DMS153 treated with DMSO at 0.1 percent for 48 hours (cell line): Measurements from ENCODE around the gene METAP1D.
A peak's percentile ranks its signal among the peaks of the same experiment; 100 is the strongest.
"Not testable (repeated sequence)": the region's sequence is repeated elsewhere in the genome, so short reads cannot be mapped to it uniquely, and the experiment has no call there.

ENCODE experiments used
- DNase-seq: peaks from one replicate; lab custom pipeline; 2025; ENCODE audit not compliant: unreplicated experiment; lab: John Stamatoyannopoulos, UW

The METAP1D gene

DNA sequence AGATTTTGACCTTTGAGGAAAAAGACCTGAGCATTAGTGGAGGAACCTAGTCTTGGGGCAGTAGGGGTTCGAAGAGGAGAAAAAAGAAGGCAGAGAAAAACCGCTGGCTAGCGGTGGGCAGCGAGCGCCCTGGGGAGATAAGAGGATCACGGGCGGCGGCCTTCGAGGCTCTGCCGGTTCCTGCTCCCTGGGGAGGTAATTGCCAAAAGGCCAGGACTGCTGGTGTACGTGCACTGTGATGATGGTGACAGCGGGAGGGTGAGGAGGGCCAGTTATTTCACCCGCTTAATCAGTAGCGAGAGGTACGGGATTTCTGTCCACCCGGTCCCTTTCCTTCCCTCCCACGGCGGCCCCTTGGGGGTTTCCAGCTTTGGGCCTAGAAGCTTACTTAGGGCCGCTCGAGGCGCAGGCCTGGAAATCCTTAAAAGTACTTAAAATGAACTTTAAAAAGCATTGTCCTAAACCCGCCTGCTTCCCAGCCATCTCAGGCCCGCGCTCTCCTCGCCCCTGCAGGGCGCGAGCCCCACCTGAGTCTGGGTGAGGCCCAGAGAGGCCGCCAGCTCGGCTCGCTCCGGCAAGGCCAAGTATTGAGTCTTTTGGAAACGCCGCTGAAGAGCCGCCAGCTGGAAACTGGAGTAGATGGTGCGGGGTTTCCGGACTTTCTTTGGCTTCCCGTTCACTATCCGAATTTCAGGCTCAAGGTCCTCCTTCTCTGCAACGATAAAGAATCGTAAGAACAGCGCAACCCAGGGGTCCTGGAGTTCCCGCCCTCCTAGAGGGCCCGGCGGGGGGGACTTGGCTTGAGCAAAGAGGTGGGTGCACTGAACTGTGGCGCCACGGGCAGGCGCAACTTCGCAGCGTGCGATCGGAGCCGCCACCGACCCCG is 101.4 kb downstream of the METAP1D start:
- DNase-seq, result no peak

DNA sequence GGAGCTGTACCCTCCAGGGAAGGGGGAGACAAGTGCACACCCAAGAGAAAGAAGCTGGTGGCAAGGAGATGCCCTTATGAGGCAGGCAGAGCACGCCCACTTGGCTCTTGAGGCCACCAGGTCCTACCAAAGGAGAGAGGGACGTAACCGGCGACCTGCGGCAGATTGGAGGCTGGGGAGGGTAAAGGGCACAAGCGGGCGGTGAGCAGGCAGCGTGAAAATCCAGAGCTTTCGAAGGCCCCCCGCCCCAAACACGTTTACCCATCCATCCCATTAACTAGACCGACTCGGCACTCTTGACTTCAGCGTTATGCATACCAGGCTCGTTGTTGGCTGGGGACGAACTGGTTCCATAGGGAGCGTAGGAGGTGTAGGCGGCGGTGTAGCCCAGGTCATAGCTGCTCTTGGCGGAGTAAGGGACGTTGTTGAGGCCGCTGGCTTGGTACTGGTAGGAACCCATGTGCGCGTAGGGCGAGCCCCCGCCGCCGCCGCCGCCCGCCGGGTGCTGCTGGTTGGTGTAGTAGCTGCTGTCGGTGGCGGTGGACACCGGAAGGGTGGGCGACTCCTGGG is 102.2 kb downstream of the METAP1D start:
- no peak for DNase-seq

DNA sequence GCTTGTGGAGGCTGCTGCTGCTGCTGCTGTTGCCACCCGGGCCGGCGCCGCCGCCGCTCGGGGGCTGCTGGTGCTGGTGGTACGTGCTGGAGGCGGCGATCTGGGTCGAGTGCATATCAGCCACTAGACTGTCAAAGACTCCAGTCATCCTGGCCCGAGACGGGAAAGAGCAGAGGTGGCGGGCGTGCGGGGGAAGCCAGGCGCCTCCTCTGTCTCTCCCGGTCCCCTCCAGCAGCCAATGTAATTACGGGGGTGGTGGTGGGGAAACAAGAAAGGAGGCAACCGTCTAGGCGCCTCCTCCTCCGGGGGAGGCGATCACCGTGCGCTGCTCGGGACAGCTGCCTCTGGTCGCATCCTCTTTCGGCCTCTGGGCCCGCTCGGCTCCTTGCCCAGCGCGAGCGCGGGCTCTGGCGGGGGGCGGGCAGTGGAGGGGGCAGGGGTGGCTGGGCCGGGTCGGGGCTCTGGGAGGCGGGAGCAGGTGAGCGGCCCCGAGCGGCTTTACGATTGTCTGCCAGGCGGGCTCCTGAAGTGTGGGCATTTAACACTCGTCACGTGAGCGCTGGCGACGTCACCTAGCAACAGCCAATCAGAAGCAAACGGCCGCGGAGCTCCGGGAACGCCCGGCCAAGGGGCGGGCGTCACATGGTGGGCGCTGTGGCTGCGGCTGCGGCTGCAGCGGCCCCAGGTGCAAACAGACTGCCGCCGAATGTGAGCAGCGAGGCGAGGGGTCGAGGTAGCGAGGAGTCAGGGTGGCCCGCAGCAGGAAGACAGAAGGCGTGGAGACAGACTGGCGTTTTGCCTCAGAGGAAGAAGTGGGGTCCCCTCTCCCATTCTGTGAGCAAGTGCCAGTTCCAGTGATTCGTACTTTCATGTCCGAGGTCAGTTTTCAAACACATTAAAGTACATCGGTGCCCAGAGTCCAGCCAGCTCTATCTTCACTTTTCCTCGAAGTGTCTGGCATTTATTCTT is 102.9 kb downstream of the METAP1D start, which contains the start of gene DLX2:
Gene DLX2 (minus strand): TSS at position 510 of the 969 bp plus-strand sequence. CDS start 362 bp downstream, at position 148.
- peak; percentile 71 for DNase-seq

DNA sequence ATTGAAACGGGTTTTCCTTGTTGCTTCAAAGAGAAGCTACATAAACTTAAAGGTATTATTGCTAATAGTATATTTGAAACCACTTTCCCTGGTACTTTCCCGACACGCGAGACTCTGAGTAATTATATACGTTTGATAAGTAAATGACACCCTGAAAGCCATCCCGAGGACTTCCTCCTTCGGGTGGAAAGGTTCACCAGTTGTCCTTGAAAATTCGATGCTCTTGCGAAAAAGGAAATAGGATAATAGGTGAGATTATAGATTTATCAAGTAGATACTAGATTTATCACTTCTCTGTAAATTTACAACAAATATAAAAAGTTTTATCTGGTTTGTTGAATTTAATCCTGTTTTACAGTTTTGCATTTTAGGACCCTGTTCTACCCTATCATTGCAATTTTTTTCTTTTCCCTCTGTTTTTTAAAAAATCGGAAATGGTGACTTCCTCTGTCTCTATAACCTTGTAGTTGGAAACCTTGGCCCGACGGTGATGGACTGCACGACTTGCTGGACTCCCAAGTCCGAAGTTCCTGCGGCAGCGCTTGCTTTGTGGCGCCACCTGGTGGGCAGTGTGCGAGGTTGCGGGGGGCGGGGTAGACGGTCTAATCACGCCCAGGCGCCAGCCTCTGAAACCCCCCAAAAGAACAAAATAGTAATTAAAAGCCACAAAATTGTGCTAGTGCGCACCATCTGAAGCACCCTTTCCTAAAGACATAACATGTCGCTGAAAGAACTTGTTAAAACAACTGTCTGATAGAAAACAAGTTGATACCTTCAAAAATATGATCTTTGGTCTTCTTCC is 103.9 kb downstream of the METAP1D start:
- DNase-seq, result peak; percentile 62

DNA sequence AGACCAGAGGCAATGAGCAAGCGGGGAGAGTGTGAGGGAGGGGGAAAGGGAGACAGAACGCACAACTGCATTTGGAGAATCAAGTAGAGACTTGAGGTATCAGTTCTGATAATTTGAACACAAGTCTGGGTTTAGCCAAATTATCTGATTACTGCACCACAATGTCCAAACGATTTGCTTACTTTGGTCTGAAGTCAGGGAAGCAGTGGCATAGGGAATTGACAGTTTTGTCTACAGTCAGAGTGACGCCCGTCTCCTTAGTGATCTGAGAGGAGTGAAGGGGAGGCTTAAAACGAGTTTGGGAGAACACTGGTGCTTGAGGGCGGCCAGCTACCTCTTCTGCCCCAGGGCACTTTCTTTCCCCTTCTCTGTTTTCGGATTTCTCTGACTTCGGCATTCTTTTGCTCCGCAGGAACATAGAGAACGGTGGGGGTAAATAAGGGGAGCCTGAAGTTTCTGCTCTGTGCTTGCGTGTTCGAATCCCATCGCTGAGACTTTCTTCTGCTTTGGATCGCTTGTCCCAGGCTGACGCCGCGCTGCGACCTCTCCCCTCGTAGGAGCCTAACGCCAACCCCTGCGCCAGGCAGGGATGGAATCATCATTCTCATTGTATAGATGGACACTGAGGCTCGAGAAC is 105.8 kb downstream of the METAP1D start:
- DNase-seq, result no peak

DNA sequence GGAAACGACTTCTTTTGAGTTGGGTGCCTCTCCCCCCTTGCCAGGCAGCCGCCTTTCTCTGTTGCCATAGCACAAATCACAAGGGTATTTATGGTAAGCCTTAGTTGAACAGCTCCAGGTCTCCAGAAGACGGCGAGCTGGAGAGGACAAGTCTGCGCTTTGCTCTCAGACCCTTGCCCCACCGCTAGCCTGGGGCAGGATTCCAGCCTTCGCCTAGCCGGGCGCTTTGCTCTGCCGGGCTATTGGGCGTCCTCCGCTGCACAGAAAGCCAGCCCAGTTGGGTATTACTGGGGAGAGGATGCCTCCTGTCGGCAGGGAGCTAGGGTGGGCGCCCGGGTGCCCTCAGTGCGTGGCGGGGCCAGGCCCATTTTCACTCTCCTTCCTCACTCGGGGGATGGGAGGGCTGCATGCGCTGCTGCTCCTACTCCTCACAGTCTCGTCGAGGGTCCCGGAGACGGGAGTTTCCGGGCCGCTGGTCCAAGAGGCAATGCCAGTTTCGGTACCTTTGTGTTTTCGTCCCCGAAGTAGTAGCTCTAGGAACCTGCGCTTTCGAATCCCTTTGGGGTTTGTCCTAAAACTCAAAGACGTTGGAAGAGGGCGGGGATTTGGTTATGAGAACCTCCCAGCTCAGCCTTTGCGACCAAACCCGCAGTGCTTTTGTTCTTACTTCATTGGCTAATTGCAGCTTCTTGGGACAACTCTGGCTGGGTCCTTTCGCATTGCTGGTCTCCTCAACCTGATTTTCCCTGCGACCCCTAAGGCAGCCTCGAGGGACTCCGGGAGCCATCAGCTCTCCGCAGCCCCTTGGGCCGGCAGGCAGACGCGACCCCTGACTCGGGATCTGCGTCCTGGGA is 106.6 kb downstream of the METAP1D start:
- DNase-seq, result no peak

DNA sequence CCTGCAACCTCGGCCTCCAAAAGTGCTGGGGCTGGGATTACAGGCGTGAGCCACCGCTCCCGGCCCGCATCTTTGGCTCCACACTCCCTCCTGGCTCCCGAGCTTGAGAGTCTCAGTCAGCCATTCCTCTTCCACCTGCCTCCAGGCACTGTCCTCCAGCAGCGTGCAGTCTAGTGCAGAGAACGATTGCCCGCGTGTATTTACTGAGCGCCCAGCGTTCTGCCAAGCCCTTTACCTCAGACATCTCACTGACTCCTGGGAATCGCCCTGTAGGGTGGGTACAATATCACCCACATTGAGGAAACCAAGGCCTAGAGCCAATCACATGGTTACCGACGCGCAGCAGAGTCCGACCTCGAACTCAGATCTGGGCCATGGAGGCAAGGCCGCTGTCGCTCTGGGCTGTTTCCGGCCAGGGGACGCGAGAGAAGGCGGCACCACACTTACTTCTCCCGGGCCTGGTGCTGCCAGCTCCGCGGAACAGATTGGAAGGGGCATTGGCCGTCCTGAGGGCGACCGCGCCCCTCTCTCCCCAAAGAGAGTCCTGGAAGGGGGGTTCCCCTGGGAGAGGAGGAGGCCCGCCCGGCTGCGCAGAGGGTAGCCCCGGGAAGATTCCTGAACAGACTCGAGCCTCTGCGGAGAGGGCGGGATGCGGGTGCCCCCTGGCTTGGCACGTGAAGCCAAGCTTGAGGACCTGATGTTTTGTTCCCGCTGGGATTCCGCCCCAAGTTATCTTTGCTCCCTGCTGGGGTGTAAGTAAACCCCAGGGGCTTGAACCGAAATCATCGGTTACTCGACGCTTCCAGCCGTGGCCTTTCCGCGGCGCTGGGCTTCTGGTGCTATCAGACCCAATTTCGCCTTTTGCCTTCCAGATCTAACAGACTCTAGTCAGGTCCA is 108.2 kb downstream of the METAP1D start:
- no peak for DNase-seq

DNA sequence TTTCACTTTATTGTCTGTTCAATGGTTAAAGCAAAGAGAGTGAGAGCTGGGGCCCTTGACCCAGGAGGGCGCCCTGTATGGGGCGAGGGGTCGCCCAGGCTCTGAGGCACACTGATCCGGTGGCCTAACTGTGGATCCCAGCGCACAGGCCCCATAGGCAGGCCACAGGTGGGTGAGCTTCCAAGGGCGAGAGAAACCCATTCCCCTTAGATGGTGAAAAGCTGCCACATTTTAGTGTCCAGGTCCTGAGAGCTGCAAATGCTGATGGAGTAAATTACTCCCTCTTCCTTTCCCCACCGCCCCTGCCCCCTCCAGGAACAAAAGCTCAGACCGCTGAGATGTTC is 108.8 kb downstream of the METAP1D start:
- DNase-seq, result no peak

DNA sequence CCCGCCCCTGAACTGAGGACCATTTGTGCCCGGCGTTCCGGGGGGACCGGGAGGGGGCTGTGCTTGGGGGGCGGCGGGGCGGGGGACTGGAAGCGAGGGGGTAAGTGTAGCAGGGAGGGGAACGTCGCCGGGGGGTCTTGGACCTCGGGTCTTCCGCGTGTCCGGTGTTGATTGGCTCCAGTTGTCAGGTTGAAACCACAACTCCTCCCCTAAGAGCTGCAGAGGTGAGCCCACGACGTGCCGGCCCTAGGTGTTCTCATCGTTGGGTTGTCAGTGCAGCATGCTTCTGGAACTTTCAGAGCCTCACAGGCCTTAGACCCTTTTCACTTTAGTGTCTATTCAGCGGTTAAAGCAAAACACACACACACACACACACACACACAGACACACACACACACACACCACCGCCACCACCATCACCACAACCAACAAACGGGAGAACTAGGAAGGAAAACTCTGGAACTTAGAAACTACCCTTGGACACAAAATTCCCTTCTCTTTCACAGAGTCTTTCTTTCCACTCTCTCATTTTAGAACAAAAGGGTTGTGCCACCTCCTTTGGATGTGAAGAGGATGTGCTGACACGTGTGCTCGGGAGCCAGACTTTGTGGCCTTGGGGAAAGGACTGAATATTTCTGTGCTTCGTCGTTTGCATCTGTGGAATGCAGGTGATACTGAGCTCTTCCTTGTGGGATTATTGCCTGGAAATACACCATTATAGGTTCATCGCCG is 109.7 kb downstream of the METAP1D start:
- no peak for DNase-seq

DNA sequence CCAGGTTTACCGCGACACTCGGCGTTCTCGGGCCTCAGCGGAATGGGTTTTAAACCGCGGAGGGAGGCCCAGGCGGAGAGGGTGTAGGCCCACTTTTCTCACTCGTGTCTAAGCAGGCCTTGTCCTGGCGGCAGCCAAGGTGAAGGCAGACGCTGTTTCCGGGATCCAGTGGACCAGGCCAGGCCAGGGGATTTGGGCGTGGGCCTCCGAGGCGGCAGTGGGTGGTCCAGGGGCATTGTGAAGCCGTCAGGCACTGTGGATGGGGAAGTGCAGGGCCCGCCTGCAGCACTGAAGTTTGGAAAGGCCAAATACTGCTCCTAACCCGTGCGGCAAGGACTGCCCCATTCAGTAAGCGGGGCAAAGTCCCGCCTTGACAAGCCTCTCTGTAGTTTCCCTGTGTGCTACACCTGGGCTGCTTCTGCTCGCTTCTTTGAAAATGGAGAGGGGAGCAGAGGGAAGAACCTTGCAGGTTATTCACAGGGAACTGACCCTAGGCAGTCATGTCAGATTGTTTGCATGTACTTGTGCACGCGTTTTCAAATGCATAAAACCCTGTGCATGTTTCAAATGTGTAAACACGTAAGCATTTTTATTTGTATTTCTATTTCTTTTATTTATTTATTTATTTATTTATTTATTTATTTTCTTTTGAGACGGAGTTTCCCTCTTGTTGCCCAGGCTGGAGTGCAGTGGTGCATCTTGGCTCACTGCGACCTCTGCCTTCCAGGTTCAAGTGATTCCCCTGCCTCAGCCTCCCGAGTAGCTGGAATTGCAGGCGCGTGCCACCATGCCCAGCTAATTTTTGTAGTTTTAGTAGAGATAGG is 110.4 kb downstream of the METAP1D start:
- DNase-seq, result no peak

DNA sequence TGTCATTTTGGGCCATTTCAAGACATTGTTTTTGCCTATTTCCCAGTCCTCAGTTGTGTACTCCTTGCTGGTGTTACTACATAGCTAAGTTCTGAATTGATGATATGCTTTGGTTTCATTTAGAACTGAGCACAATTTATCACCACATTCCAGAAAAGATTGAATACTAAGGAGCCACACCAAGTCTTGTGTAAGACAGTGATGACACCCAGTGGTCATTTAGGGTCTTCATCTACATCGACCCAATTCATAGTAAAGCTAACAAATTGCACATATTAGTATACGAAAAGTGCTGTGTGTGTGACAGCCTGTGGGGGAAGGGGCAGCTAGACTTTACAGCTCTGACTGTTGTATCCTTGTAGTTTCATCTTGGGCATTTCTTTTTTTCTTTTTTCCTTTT is 113.9 kb downstream of the METAP1D start:
- DNase-seq, result no peak

DNA sequence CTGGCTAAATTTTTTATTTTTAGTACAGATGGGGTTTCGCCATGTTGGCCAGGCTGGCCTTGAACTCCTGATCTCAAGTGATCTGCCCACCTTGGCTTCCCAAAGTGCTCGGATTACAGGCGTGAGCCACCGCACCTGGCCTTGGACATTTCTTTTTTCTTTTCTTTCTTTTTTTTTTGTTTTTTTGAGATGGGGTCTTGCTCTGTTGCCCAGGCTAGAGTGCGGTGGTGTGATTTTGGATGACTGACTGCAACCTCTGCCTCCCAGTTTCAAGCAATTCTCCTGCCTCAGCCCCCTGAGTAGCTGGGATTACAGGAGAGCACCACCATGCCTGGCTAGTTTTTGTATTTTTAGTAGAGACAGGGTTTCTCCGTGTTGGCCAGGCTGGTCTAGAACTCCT is 114.4 kb downstream of the METAP1D start:
- DNase-seq, result not testable (repeated sequence)

DNA sequence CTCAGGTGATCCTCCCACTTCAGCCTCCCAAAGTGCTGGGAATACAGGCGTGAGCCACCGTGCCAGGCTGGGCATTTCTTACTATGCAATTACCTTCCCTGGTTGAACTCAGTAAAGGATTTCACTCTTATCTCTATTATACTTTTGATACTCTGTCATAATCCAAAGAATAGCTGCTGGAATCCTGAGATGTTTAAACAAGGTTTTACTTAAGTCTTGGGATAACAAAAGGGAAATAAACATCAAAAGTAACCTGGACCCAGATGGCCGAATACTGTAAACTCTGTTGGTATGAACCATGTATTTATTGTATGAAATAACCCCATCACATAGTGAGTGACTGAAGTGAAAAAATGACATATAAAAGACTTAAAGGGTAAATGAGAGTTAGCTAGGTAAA is 114.8 kb downstream of the METAP1D start:
- DNase-seq, result no peak

DNA sequence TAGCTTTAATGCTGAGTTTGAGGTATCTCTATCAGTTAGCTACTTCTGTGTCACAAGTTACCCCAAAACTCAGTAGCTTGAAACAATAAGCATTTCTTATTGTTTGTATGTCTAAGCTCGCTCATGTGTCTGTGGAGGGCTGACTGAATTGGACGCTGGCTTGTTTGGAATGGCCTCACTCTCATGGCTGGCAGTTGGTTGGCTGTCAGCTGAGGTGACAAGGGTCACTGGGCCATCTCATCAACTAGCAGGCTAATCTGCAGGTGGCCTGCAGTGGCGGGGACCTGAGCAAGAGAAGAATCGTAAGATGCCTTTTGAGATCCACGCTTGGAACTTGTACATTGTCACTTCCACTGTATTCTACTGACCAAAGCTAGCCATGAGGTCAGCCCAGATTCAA is 116.4 kb downstream of the METAP1D start:
- no peak for DNase-seq

DNA sequence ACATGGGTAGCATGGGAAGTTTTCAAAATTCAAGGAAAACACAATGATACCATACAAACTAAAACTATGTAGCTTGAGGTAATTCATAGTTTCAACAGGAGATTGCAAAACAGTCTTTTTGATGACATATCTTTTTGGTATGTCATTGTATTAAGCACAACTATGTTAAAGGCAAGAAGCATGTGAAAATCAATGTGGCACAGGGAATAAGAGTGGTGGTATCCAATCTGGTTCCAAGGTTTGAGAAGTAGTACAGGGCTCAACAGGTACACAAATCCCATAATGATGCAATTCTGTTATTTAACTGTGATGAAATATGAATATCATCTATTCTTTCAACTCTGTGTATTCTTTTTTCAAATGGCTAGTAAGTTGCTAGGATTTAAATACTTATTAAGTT is 119.3 kb downstream of the METAP1D start:
- no peak for DNase-seq

DNA sequence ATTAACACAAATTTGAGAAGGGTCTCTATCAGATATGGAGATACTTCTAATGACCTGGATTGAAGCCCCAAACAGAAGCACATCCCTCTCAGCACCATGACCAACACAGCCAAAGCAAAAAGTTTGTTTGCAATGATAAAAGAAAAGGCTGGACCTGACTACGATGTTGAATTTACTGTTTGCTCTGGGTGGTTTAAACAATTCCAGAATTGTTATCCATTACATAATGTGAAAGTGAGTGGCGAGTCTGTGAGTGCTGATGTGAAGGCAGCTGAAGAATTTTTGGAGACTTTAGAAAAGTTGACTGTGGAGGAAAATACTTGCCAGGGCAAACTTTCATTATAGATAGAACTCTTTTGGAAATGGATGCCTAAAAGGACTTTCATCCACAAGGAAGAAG is 120.4 kb downstream of the METAP1D start:
- DNase-seq, result no peak

DNA sequence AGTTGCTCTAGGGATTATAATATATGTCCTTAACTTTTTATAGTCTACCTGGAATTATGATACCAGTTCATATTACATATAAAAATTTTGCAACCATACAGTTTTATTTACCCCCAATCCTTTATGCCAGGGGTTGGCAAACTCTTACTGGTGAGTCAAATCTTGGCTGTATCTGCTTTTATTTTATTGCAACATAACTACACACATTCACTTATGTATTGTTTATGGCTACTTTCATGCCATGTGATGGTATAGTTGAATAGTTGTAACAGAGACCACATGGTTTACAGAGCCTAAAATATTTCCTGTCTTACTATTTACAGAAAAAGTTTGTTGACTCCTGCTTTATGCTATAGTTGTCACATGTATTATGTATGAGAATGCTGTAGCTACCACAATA is 128.7 kb downstream of the METAP1D start:
- no peak for DNase-seq
